Immature natural killer cell (primary cell): ENCODE measurements around the gene MAU2. TPM values are rescaled to one million over a fixed set of nuclear protein-coding genes. Genes with fewer than 3 reads are reported as not detected.
A peak's percentile ranks its signal among the peaks of the same experiment; 100 is the strongest.

Experiments
- DNase-seq, 3 donors: peaks; one replicate each; pipeline ENCODE4 v3.0.0; 2022; ENCODE audit warnings: mixed read lengths in 1 of 3
- H3K27ac Mint-ChIP-seq, 6 donors: one replicate each; pipeline ENCODE4 v1.8.0; 2020; ENCODE audit warnings: mixed read lengths in 6 of 6, mild to moderate bottlenecking in 5 of 6, inconsistent platforms in 4 of 6, moderate library complexity in 3 of 6
- H3K27me3 Mint-ChIP-seq, 3 donors: one replicate each; pipeline ENCODE4 v1.8.0; 2020 to 2021; ENCODE audit warnings: low read depth in 3 of 3, mild to moderate bottlenecking in 3 of 3, mixed read lengths in 3 of 3, moderate library complexity in 3 of 3, inconsistent platforms in 1 of 3
- H3K36me3 Mint-ChIP-seq, 3 donors: one replicate each; pipeline ENCODE4 v1.8.0; 2020; ENCODE audit warnings: mixed read lengths in 3 of 3, inconsistent platforms in 2 of 3, mild to moderate bottlenecking in 2 of 3
- H3K4me1 Mint-ChIP-seq, 2 donors: one replicate each; pipeline ENCODE4 v1.8.0; 2020; ENCODE audit warnings: inconsistent platforms in 2 of 2, mild to moderate bottlenecking in 2 of 2, mixed read lengths in 2 of 2, moderate library complexity in 1 of 2
- H3K4me3 Mint-ChIP-seq, 5 donors: one replicate each; pipeline ENCODE4 v1.8.0; 2020; ENCODE audit warnings: mild to moderate bottlenecking in 5 of 5, mixed read lengths in 5 of 5, inconsistent platforms in 3 of 5, moderate library complexity in 3 of 5
- H3K9me3 Mint-ChIP-seq, 6 donors: one replicate each; pipeline ENCODE4 v1.8.0; 2020; ENCODE audit warnings: mild to moderate bottlenecking in 6 of 6, mixed read lengths in 6 of 6, inconsistent platforms in 4 of 6, moderate library complexity in 3 of 6
- polyA plus RNA-seq, 3 donors: library from polyadenylated mRNA; unstranded; fragments of 300-500 nt; fragmentation: Illumina TruSeq; gene quantifications; one replicate each; pipeline ENCODE4 v1.2.3, GENCODE V29; 2021

Gene MAU2
- polyA plus RNA-seq, 3 donors from 2014 or later, result 8.5 to 25.5 (median 21.0) TPM

- peaks cover 1 to 7% (median 2%) of the 10 kb centered on the region in 3 donors for H3K27me3 Mint-ChIP-seq
- H3K36me3 Mint-ChIP-seq, result peaks cover 7 to 12% (median 7%) of the 10 kb centered on the region in 3 donors
- peak overlapping the region; percentile 98 to 100 (median 100) for H3K4me3 Mint-ChIP-seq
- peak in 1 of 3 donors; percentile 7 for DNase-seq
- H3K9me3 Mint-ChIP-seq, result no peaks in the 10 kb centered on the region
- peaks cover 42 to 56% of the 10 kb centered on the region in 2 donors for H3K4me1 Mint-ChIP-seq
- peak overlapping the region; percentile 83 to 100 (median 98) for H3K27ac Mint-ChIP-seq
Observed at GRCh38 chr19:19321141-19321577, 530 bp downstream of the MAU2 start.

DNA sequence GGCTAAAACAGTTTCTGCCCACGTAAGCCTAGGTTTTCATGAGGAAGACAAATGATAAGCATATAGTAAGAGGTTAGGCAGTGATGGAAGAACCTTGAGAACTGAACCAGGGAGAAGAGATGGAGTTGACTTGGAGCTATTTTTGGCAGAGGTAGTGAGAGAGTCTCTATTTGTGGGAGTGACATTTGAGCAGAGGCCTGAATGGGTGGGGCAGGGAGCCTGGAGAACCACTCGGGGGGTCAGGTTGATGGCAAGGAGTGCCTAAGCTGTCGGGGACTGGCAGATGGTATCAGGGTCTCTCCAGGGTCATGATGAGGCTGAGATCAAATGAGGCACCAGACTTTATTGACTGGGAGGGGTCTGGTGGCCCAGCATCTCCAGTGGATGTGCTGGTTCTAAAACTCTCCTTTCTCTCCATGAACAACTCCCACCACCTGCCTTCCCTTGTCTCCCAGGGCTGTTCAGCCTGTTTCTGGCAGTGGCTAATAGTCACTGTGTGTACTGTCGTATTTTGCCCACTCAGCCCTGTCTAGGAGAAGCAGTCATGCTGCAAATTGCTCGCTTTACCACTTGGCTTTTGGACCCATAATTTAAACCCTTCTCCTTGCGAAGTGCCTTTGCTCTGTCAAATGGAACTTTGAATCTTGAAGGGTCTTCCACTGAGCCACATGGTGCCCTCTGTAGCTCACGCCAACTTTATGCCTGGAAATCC lies 3.6 kb downstream of the MAU2 start:
- DNase-seq, result no peak

GRCh38 chr19:19327672-19328071 lies 7.0 kb downstream of the MAU2 start:
- DNase-seq, result no peak
- H3K27me3 Mint-ChIP-seq, result peaks cover 0 to 1% (median 0%) of the 10 kb centered on the region in 3 donors
- H3K36me3 Mint-ChIP-seq, result peaks cover 13 to 23% (median 16%) of the 10 kb centered on the region in 3 donors
- no peak overlapping the region for H3K27ac Mint-ChIP-seq
- no peak overlapping the region for H3K4me3 Mint-ChIP-seq
- peaks cover 34 to 46% of the 10 kb centered on the region in 2 donors for H3K4me1 Mint-ChIP-seq
- H3K9me3 Mint-ChIP-seq, result no peaks in the 10 kb centered on the region

More for the DNA sequence above, 3.6 kb downstream of the MAU2 start:
- Mint-ChIP-seq H3K36me3 (peaks cover 11 to 17% (median 13%) of the 10 kb centered on the region in 3 donors), H3K27ac (peak overlapping the region in 5 of 6 donors; percentile 2 to 62 (median 23)), H3K4me1 (peaks cover 47 to 66% of the 10 kb centered on the region in 2 donors), H3K9me3 (no peaks in the 10 kb centered on the region), H3K4me3 (peak overlapping the region in 2 of 5 donors; percentile 5 to 18), H3K27me3 (peaks cover 0 to 7% (median 2%) of the 10 kb centered on the region in 3 donors)

- H3K9me3 Mint-ChIP-seq, result no peaks in the 10 kb centered on the region
- H3K4me1 Mint-ChIP-seq, result peaks cover 29 to 37% of the 10 kb centered on the region in 2 donors
- peaks cover 11 to 23% (median 13%) of the 10 kb centered on the region in 3 donors for H3K36me3 Mint-ChIP-seq
- no peak for DNase-seq
- no peak overlapping the region for H3K4me3 Mint-ChIP-seq
- peak overlapping the region; percentile 19 to 87 (median 45) for H3K27ac Mint-ChIP-seq
- H3K27me3 Mint-ChIP-seq, result peaks cover 0 to 1% (median 0%) of the 10 kb centered on the region in 3 donors
Observed at GRCh38 chr19:19329126-19329525, 8.5 kb downstream of the MAU2 start.

DNA sequence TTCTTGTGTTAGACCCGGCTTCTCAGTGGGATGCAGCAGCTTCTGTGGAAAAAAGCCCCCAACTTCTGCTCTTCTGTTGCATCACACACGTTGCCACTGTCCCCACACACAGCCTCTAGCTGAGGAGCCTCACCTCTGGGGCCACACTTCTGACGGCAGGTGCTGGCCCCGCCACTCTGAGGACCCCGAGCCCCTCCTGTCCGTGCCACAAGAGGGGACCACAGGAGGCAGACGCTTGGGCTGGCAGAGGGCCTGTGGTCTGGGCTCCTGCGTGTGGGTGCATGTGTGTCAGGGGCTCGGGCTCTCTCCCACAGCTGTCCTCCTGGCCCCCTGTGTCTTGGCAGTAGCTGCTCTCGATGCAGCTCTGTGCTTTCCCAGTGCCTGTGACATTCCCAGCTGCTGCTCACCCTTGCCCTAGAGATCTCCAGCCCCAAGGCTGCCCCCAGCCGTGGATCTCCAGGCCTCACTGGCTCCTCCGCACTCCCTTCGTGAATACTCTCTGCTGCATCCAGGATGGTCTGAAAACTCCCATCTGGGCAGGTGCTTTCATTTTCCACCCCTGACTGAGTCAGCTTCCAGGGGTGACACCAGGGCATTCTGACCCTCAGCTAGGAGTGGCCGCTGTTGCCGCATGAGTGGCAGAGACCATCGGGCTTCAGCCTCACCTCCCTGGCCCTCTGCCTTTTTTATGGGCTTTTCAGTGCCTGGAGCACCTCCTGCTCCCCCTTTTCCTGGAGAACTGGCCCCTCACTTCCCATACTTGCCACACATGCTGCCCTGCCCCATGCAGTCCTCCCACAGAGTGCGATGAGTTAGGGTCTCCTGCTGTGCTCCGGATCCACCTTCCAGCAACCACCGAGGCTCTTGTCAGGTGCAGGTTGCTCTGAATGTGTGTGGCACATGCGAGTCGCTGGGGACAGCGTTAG lies 13.7 kb downstream of the MAU2 start:
- H3K36me3 Mint-ChIP-seq, result peaks cover 5 to 20% (median 7%) of the 10 kb centered on the region in 3 donors

DNA sequence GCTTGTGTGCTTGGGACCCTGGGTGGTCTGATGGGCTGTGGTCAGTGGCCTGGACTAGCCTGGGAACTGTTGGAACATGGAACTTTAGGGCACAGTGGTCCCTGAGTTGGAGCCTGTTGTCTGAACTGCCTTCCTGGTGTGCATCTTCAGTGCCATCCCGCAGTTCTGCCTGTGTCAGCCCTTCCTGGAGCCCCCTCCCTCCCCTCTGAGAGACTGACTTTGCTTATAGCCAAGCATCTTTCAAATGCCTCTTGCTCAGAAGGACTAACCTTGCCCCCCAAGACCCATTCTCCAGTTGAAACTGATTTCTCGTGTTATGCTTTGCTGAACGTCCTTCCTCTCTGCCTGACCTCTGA lies 14.3 kb downstream of the MAU2 start:
- Mint-ChIP-seq H3K36me3 (peaks cover 4 to 18% (median 6%) of the 10 kb centered on the region in 3 donors), H3K4me1 (peaks cover 10 to 12% of the 10 kb centered on the region in 2 donors), H3K4me3 (no peak overlapping the region), H3K9me3 (no peaks in the 10 kb centered on the region), H3K27ac (no peak overlapping the region), H3K27me3 (peaks cover 0 to 2% (median 0%) of the 10 kb centered on the region in 3 donors)
- no peak for DNase-seq

More for the DNA sequence above, 13.7 kb downstream of the MAU2 start:
- no peaks in the 10 kb centered on the region for H3K9me3 Mint-ChIP-seq
- DNase-seq, result no peak
- peak overlapping the region in 2 of 6 donors; percentile 23 to 40 for H3K27ac Mint-ChIP-seq
- peaks cover 0 to 2% (median 0%) of the 10 kb centered on the region in 3 donors for H3K27me3 Mint-ChIP-seq
- peaks cover 12 to 15% of the 10 kb centered on the region in 2 donors for H3K4me1 Mint-ChIP-seq
- H3K4me3 Mint-ChIP-seq, result no peak overlapping the region

GRCh38 chr19:19335408-19336158 lies 15.0 kb downstream of the MAU2 start:
- Mint-ChIP-seq H3K27ac (no peak overlapping the region), H3K9me3 (no peaks in the 10 kb centered on the region), H3K4me1 (peaks cover 10 to 12% of the 10 kb centered on the region in 2 donors), H3K36me3 (peaks cover 4 to 18% (median 6%) of the 10 kb centered on the region in 3 donors), H3K4me3 (no peak overlapping the region), H3K27me3 (peaks cover 0 to 2% (median 0%) of the 10 kb centered on the region in 3 donors)
- DNase-seq, result no peak

DNA sequence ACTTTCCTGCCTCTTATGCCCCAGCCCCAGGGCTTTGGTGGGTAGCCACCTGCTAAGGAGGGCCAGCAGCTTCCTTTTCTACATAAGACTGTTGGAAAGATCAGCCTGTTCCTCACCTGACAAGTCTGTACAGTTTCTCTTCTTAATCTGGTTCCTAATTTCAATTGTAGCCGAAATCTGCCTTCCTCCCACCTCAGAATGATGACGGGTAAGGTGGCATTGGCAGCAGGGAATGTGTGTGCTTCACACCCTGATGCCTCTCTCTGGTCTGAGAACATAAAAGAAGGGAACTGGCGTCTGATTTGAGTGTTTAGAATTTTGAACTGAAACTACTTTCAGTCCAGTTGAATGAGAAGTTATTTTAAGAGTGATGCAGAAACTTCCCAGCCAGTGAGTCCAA lies 16.0 kb downstream of the MAU2 start:
- Mint-ChIP-seq H3K36me3 (peaks cover 4 to 16% (median 6%) of the 10 kb centered on the region in 3 donors), H3K4me3 (no peak overlapping the region), H3K27ac (no peak overlapping the region), H3K27me3 (peaks cover 0 to 2% (median 0%) of the 10 kb centered on the region in 3 donors), H3K4me1 (peaks cover 10 to 11% of the 10 kb centered on the region in 2 donors), H3K9me3 (no peaks in the 10 kb centered on the region)
- DNase-seq, result no peak

GRCh38 chr19:19337120-19337519 lies 16.5 kb downstream of the MAU2 start:
- Mint-ChIP-seq H3K36me3 (peaks cover 4 to 15% (median 6%) of the 10 kb centered on the region in 3 donors), H3K27ac (no peak overlapping the region), H3K4me1 (peaks cover 8 to 10% of the 10 kb centered on the region in 2 donors), H3K27me3 (peaks cover 0 to 2% (median 0%) of the 10 kb centered on the region in 3 donors), H3K4me3 (no peak overlapping the region), H3K9me3 (no peaks in the 10 kb centered on the region)
- DNase-seq, result no peak

GRCh38 chr19:19338082-19338481 lies 17.5 kb downstream of the MAU2 start:
- Mint-ChIP-seq H3K36me3 (peaks cover 4 to 15% (median 6%) of the 10 kb centered on the region in 3 donors), H3K4me3 (no peak overlapping the region), H3K9me3 (no peaks in the 10 kb centered on the region), H3K27me3 (peaks cover 0 to 2% (median 0%) of the 10 kb centered on the region in 3 donors), H3K4me1 (peaks cover 8 to 10% of the 10 kb centered on the region in 2 donors), H3K27ac (no peak overlapping the region)
- DNase-seq, result no peak

GRCh38 chr19:19341026-19341425 lies 20.4 kb downstream of the MAU2 start:
- Mint-ChIP-seq H3K9me3 (no peaks in the 10 kb centered on the region), H3K27ac (no peak overlapping the region)

DNA sequence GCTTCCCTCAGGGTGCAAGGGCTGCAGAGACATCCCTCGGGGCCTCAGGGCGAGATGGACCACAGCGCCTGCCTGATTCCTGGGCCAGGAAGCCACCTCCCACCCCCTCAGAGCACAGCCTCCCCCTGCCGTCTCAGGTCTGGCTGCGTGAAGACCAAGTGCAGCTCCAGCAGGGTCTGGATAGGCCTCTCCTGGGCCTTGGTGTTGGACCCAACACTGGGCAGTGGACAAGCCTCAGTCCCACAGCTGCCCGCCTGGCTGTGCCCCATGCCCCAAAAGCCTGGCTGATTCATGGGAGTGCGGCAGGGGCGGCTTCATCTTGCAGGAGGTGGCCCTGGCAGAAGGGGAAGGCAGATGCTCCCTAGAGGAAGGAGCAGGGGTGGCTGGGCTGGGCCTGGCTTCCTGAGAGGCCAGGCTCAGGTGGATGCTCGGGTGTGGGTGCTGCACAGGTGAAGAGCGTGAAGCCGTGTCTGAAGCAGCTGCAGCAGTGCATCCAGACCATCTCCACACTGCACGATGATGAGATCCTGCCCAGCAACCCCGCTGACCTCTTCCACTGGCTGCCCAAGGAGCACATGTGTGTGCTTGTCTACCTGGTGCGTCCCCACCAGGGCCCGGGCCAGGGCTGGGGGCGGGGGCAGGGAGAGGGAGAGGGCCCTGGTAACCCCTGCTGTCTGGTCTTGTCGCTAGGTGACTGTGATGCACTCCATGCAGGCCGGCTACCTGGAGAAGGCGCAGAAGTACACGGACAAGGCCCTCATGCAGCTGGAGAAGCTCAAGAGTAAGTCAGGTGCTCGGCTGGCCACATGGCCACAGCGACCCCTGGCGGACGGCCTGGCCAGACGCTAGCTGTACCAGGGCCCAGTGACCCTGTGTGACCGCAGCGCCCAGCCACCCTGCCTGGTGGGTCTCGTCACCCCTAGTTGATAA lies 21.7 kb downstream of the MAU2 start:
- Mint-ChIP-seq H3K36me3 (peaks cover 10 to 26% (median 13%) of the 10 kb centered on the region in 3 donors), H3K9me3 (no peaks in the 10 kb centered on the region), H3K4me1 (no peaks in the 10 kb centered on the region), H3K27me3 (peaks cover 0 to 2% (median 0%) of the 10 kb centered on the region in 3 donors), H3K27ac (no peak overlapping the region), H3K4me3 (no peak overlapping the region)
- no peak for DNase-seq

More at GRCh38 chr19:19341026-19341425, 20.4 kb downstream of the MAU2 start:
- peaks cover 4 to 22% (median 6%) of the 10 kb centered on the region in 3 donors for H3K36me3 Mint-ChIP-seq
- H3K4me1 Mint-ChIP-seq, result peaks cover 0 to 6% of the 10 kb centered on the region in 2 donors
- no peak overlapping the region for H3K4me3 Mint-ChIP-seq
- peaks cover 0 to 2% (median 0%) of the 10 kb centered on the region in 3 donors for H3K27me3 Mint-ChIP-seq
- no peak for DNase-seq
